ENCODE results near the gene ARSJ. TPM values are rescaled to one million over a fixed set of nuclear protein-coding genes. Genes with fewer than 3 reads are reported as not detected.

ARSJ gene
- total RNA-seq, 1 experiment from 2014 or later: 16.4 TPM

DNA sequence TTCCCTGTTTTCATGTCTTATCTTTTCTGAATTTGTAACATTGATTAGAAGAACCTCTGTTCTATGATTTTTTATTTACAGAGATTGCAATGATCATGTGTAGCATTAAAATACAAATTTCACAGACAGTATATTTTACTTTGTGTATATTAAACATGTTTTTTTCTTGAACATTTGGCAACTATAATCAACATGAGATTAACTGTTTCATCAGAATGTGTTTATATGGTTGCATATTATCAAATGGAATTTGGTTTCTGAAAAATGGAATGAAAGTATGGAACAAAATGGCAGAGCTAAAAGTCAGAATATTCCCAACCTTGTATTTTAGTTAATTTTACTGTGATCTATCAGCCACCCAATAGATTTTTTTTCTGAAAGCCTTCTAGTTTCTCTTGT, 19.9 kb downstream of the ARSJ start:
- DNase-seq (no peak), ATAC-seq (no peak)
- Histone ChIP-seq H3F3A (ENCODE audit: low read length, unreplicated experiment) (no peaks in the 10 kb centered on the region), H3K4me2 (ENCODE audit: low read length) (peak overlapping the region; percentile 82), H2AFZ (ENCODE audit: low read length) (no peak overlapping the region), H3K9me3 (ENCODE audit: low read length) (no peaks in the 10 kb centered on the region), H3K36me3 (ENCODE audit: low read depth, low read length) (peaks cover 11% of the 10 kb centered on the region), H3K4me1 (ENCODE audit: insufficient read depth, low read length) (peaks cover 65% of the 10 kb centered on the region), H3K4me3 (ENCODE audit: low read length) (peak overlapping the region; percentile 52), H3K9ac (ENCODE audit: low read length) (peak overlapping the region; percentile 43), H3K9me2 (replicated peaks; ENCODE audit: low read length) (no peaks in the 10 kb centered on the region), H3K79me2 (ENCODE audit: low read length) (peaks cover 78% of the 10 kb centered on the region), H3K27ac (ENCODE audit: low read length) (peak overlapping the region; percentile 93), H3K27me3 (ENCODE audit: low read length) (no peaks in the 10 kb centered on the region), H4K20me1 (ENCODE audit: low read length) (no peaks in the 10 kb centered on the region)
- TF ChIP-seq EZH2phosphoT487 (IDR thresholded peaks at IDR 0.05; ENCODE audit: borderline replicate concordance, low read length): no peak
- TF ChIP-seq, protein P1, sequence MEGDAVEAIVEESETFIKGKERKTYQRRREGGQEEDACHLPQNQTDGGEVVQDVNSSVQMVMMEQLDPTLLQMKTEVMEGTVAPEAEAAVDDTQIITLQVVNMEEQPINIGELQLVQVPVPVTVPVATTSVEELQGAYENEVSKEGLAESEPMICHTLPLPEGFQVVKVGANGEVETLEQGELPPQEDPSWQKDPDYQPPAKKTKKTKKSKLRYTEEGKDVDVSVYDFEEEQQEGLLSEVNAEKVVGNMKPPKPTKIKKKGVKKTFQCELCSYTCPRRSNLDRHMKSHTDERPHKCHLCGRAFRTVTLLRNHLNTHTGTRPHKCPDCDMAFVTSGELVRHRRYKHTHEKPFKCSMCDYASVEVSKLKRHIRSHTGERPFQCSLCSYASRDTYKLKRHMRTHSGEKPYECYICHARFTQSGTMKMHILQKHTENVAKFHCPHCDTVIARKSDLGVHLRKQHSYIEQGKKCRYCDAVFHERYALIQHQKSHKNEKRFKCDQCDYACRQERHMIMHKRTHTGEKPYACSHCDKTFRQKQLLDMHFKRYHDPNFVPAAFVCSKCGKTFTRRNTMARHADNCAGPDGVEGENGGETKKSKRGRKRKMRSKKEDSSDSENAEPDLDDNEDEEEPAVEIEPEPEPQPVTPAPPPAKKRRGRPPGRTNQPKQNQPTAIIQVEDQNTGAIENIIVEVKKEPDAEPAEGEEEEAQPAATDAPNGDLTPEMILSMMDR (conservative IDR thresholded peaks at IDR 0.05; ENCODE audit: low read depth, low read length): no peak
- no peak for TF ChIP-seq EZH2 (IDR thresholded peaks at IDR 0.05; ENCODE audit: low read length, unreplicated experiment)
- TSS peak; percentile 86 for BruUV-seq (replicated peaks)
- ChIA-PET POLR2A (ENCODE audit: unreplicated experiment) (interaction anchor here (0.6 to 1.1 kb wide), 2 partner anchors 20 to 287 kb away, joined by 4 to 5 read pairs; partner anchors contain the start of gene ARSJ), CTCF (interaction anchor here (0.5 kb wide), 1 partner anchor 739 kb away, joined by 3 read pairs; no protein-coding TSS in a partner anchor)
- intact Hi-C loops (cut with micrococcal nuclease): loop anchor here (1.0 to 5.0 kb wide), 5 partner anchors 20 to 358 kb away; partner anchors contain the start of gene ARSJ

DNA sequence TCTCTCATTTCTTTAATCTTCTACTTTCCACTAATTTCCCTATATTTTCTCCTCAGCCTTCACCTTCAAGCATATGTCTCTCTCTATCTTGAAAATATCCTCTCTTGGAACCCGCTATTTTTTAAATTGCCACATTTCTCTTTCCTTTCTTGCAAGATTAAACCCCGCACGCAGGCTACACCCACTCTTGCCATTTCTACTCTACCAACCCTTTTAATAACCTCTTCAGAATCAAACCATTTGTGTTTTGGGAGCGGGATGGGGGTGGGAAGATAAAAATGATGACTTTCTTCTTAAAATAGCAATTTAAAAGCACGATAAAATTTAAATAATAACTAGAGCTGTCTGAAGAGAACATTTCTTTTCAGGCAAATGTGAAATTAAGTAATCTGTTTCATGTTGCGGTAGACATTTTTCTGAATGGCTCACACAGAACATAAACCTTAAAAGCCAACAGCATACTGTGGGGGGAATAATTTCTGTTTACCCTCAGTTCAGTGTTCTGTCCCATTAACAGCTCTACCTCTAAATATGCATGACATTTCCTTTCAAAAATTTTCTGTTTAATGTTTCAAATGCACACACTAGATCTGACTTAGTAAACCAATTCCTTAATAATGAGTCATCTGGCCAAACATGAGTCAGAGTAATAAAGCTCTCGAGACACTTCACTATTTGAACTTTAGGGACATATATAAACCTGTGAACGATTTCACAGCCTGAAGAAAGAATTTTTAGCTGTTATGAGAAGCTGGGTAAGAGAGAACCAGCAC, 20.5 kb downstream of the ARSJ start:
- no peaks in the 10 kb centered on the region for H3K9me3 ChIP-seq (ENCODE audit: low read length)
- ChIA-PET CTCF (interaction anchor here (0.5 kb wide), 1 partner anchor 740 kb away, joined by 3 read pairs; no protein-coding TSS in a partner anchor), POLR2A (ENCODE audit: unreplicated experiment) (interaction anchor here (0.6 kb wide), 1 partner anchor 286 kb away, joined by 5 read pairs; no protein-coding TSS in a partner anchor)
- TF ChIP-seq EZH2phosphoT487 (IDR thresholded peaks at IDR 0.05; ENCODE audit: borderline replicate concordance, low read length) (no peak), EZH2 (IDR thresholded peaks at IDR 0.05; ENCODE audit: low read length, unreplicated experiment) (no peak)
- TF ChIP-seq, protein P1 (conservative IDR thresholded peaks at IDR 0.05; ENCODE audit: low read depth, low read length): no peak
- H3K9ac ChIP-seq (ENCODE audit: low read length): peak overlapping the region; percentile 70
- H3K4me3 ChIP-seq (ENCODE audit: low read length): peak overlapping the region; percentile 55
- peaks cover 7% of the 10 kb centered on the region for H3K36me3 ChIP-seq (ENCODE audit: low read depth, low read length)
- intact Hi-C loops (cut with micrococcal nuclease): loop anchor here (1.0 to 5.0 kb wide), 5 partner anchors 20 to 358 kb away; partner anchors contain the start of gene ARSJ
- peak overlapping the region; percentile 82 for H3K4me2 ChIP-seq (ENCODE audit: low read length)
- H3K4me1 ChIP-seq (ENCODE audit: insufficient read depth, low read length): peaks cover 67% of the 10 kb centered on the region
- H3K27ac ChIP-seq (ENCODE audit: low read length): peak overlapping the region; percentile 93
- peaks cover 74% of the 10 kb centered on the region for H3K79me2 ChIP-seq (ENCODE audit: low read length)
- ATAC-seq (peak; percentile 85), DNase-seq (peak; percentile 96)
- no peaks in the 10 kb centered on the region for H3F3A ChIP-seq (ENCODE audit: low read length, unreplicated experiment)
- no peaks in the 10 kb centered on the region for H4K20me1 ChIP-seq (ENCODE audit: low read length)
- BruUV-seq (replicated peaks): TSS peak; percentile 19
- no peaks in the 10 kb centered on the region for H3K9me2 ChIP-seq (replicated peaks; ENCODE audit: low read length)
- H2AFZ ChIP-seq (ENCODE audit: low read length): peak overlapping the region; percentile 19; the same call in 1 of the 2 replicates
- no peaks in the 10 kb centered on the region for H3K27me3 ChIP-seq (ENCODE audit: low read length)
